Activated CD8-positive, alpha-beta memory T cell treated with anti-CD3 and anti-CD28 coated beads for 48 hours (primary cell): ENCODE results near the gene CLCN2.
A peak's percentile ranks its signal among the peaks of the same experiment; 100 is the strongest.

Experiments
- DNase-seq, 3 experiments: peaks; one replicate each; pipeline ENCODE4 v3.0.0-alpha.2; 2020; ENCODE audit warnings: low read depth in 2 of 3, low spot score in 2 of 3

The CLCN2 gene

GRCh38 chr3:184361532-184361931 lies at the start of gene CLCN2, which contains the start of gene POLR2H:
TSS of gene CLCN2 (minus strand) at chr3:184361605. CDS start at chr3:184361479, 126 bp downstream.
TSS of gene POLR2H (plus strand) at chr3:184361710. CDS start at chr3:184363493, 1,783 bp downstream.
- DNase-seq, result peak in 2 of 3 experiments; percentile 37 to 51

GRCh38 chr3:184409946-184410500 lies 48.6 kb upstream of the CLCN2 start:
- no peak for DNase-seq

GRCh38 chr3:184409331-184409926 lies 48.0 kb upstream of the CLCN2 start:
- DNase-seq, result no peak

GRCh38 chr3:184405075-184406030 lies 43.9 kb upstream of the CLCN2 start:
- DNase-seq, result no peak

GRCh38 chr3:184399410-184399809 lies 38.0 kb upstream of the CLCN2 start:
- no peak for DNase-seq

- no peak for DNase-seq
Observed at GRCh38 chr3:184395320-184395660, 33.9 kb upstream of the CLCN2 start.

GRCh38 chr3:184391266-184391665 lies 29.9 kb upstream of the CLCN2 start:
- no peak for DNase-seq

GRCh38 chr3:184389935-184390528 lies 28.6 kb upstream of the CLCN2 start:
- DNase-seq, result no peak

- no peak for DNase-seq
Observed at GRCh38 chr3:184389384-184389783, 28.0 kb upstream of the CLCN2 start.

GRCh38 chr3:184388936-184389230 lies 27.5 kb upstream of the CLCN2 start:
- DNase-seq, result no peak

GRCh38 chr3:184388164-184388935 lies 26.9 kb upstream of the CLCN2 start:
- no peak for DNase-seq

- no peak for DNase-seq
Observed at GRCh38 chr3:184387174-184387714, 25.8 kb upstream of the CLCN2 start.

- no peak for DNase-seq
Observed at GRCh38 chr3:184386047-184386806, 24.8 kb upstream of the CLCN2 start.

GRCh38 chr3:184384856-184385422 lies 23.5 kb upstream of the CLCN2 start:
- DNase-seq, result no peak

GRCh38 chr3:184384342-184384741 lies 22.9 kb upstream of the CLCN2 start:
- no peak for DNase-seq

GRCh38 chr3:184383033-184383740 lies 21.8 kb upstream of the CLCN2 start:
- DNase-seq, result no peak

- no peak for DNase-seq
Observed at GRCh38 chr3:184382326-184383032, 21.1 kb upstream of the CLCN2 start.
